ENCODE data around the gene DYNLT3. TPM values are rescaled to one million over a fixed set of nuclear protein-coding genes. Genes with fewer than 3 reads are reported as not detected.

The DYNLT3 gene
- polyA plus RNA-seq (2011; rRNA removed) (11.3 and 20.9 TPM in 2 replicates), polyA minus RNA-seq (2011; rRNA and poly(A)+ RNA removed) (5.1 and 7.6 TPM in 2 replicates)

GRCh38 chrX:37846934-37847732, at the start of gene DYNLT3:
Gene DYNLT3, minus strand, starts transcription at chrX:37847571. Its CDS starts 61 bp downstream, at chrX:37847510.
- Histone ChIP-seq H3K36me3 (ENCODE audit: control insufficient read depth, insufficient read depth, low read length) (no peaks in the 10 kb centered on the region), H3K4me3 (ENCODE audit: low read depth, low read length) (peak within 1 kb of the TSS; percentile 83), H3K27me3 (ENCODE audit: control insufficient read depth, insufficient read depth, low read length) (no peaks in the 10 kb centered on the region)
- no peak for DNase-seq (ENCODE audit: low read depth)
- ChIA-PET CTCF (no interaction called here), POLR2A (no interaction called here)
- no peak for TF ChIP-seq CTCF (IDR thresholded peaks at IDR 0.05; ENCODE audit: insufficient read depth, low read depth, low read length)

- Histone ChIP-seq H3K4me3 (ENCODE audit: low read depth, low read length) (no peak overlapping the region), H3K36me3 (ENCODE audit: control insufficient read depth, insufficient read depth, low read length) (no peaks in the 10 kb centered on the region), H3K27me3 (ENCODE audit: control insufficient read depth, insufficient read depth, low read length) (no peaks in the 10 kb centered on the region)
- no peak for TF ChIP-seq CTCF (IDR thresholded peaks at IDR 0.05; ENCODE audit: insufficient read depth, low read depth, low read length)
- DNase-seq (ENCODE audit: low read depth): no peak
- POLR2A ChIA-PET: no interaction called here
- CTCF ChIA-PET: interaction anchor here (0.6 kb wide), 1 partner anchor 335 kb away, joined by 4 read pairs; no protein-coding TSS in a partner anchor
Observed at GRCh38 chrX:37896511-37896890, 49.1 kb upstream of the DYNLT3 start.

- DNase-seq (ENCODE audit: low read depth): no peak
- ChIA-PET CTCF (interaction anchor here (0.6 to 0.9 kb wide), 2 partner anchors 16 to 336 kb away, joined by 3 to 4 read pairs; no protein-coding TSS in a partner anchor), POLR2A (no interaction called here)
- no peaks in the 10 kb centered on the region for H3K27me3 ChIP-seq (ENCODE audit: control insufficient read depth, insufficient read depth, low read length)
- H3K4me3 ChIP-seq (ENCODE audit: low read depth, low read length): no peak overlapping the region
- TF ChIP-seq CTCF (IDR thresholded peaks at IDR 0.05; ENCODE audit: insufficient read depth, low read depth, low read length): no peak
- H3K36me3 ChIP-seq (ENCODE audit: control insufficient read depth, insufficient read depth, low read length): no peaks in the 10 kb centered on the region
Observed at GRCh38 chrX:37895795-37896510, 48.6 kb upstream of the DYNLT3 start.

GRCh38 chrX:37894725-37895124, 47.4 kb upstream of the DYNLT3 start:
- TF ChIP-seq CTCF (IDR thresholded peaks at IDR 0.05; ENCODE audit: insufficient read depth, low read depth, low read length): no peak
- no peak for DNase-seq (ENCODE audit: low read depth)
- Histone ChIP-seq H3K4me3 (ENCODE audit: low read depth, low read length) (no peak overlapping the region), H3K27me3 (ENCODE audit: control insufficient read depth, insufficient read depth, low read length) (no peaks in the 10 kb centered on the region), H3K36me3 (ENCODE audit: control insufficient read depth, insufficient read depth, low read length) (no peaks in the 10 kb centered on the region)
- ChIA-PET CTCF (no interaction called here), POLR2A (no interaction called here)

- no peak for TF ChIP-seq CTCF (IDR thresholded peaks at IDR 0.05; ENCODE audit: insufficient read depth, low read depth, low read length)
- Histone ChIP-seq H3K27me3 (ENCODE audit: control insufficient read depth, insufficient read depth, low read length) (no peaks in the 10 kb centered on the region), H3K36me3 (ENCODE audit: control insufficient read depth, insufficient read depth, low read length) (no peaks in the 10 kb centered on the region), H3K4me3 (ENCODE audit: low read depth, low read length) (no peak overlapping the region)
- POLR2A ChIA-PET: no interaction called here
- DNase-seq (ENCODE audit: low read depth): no peak
- CTCF ChIA-PET: no interaction called here
Observed at GRCh38 chrX:37888010-37888409, 40.6 kb upstream of the DYNLT3 start.

Measured in BJ (cell line).